VCaP (cell line): ENCODE data around the gene CASP10.
A peak's percentile ranks its signal among the peaks of the same experiment; 100 is the strongest.

ENCODE experiments used
- H3K27ac ChIP-seq: fragments of 450-650 bp; 2 replicates; pipeline ENCODE4 v1.5.1; 2017
- TF ChIP-seq, protein P1 (sequence below): fragments of 450-650 bp; conservative IDR thresholded peaks from 2 replicates; pipeline ENCODE4 v1.5.1; 2017; ENCODE audit warnings: mild to moderate bottlenecking, moderate library complexity

CASP10 gene

DNA sequence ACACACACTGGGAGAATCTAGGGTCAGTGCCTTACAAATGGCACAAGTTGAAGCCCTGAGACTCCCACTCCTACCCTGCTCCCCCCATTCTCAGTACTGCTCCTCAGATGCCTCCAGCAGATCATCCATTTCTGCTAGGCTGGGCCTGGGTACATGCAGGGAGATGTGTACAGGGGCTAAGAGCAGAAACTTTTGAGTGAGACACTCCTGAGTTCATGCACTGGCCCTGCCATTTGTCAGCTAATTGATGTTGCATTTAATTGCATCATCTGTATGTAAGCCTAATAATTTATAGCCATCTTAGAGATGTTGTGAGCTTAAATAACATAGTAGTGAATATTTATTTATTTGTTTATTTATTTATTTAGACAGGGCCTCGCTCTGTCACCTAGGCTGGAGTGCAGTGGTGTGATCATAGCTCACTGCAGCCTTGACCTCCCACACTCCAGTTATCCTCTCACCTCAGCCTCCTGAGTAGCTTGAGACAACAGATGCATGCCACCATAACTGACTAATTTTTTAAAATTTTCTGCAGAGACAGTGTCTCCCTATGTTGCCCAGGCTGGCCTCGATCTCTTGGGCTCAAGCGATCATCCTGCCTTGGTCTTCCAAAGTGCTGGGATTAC, 72.6 kb downstream of the CASP10 start:
- TF ChIP-seq, protein P1, sequence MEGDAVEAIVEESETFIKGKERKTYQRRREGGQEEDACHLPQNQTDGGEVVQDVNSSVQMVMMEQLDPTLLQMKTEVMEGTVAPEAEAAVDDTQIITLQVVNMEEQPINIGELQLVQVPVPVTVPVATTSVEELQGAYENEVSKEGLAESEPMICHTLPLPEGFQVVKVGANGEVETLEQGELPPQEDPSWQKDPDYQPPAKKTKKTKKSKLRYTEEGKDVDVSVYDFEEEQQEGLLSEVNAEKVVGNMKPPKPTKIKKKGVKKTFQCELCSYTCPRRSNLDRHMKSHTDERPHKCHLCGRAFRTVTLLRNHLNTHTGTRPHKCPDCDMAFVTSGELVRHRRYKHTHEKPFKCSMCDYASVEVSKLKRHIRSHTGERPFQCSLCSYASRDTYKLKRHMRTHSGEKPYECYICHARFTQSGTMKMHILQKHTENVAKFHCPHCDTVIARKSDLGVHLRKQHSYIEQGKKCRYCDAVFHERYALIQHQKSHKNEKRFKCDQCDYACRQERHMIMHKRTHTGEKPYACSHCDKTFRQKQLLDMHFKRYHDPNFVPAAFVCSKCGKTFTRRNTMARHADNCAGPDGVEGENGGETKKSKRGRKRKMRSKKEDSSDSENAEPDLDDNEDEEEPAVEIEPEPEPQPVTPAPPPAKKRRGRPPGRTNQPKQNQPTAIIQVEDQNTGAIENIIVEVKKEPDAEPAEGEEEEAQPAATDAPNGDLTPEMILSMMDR: no peak
- H3K27ac ChIP-seq: no peak overlapping the region

DNA sequence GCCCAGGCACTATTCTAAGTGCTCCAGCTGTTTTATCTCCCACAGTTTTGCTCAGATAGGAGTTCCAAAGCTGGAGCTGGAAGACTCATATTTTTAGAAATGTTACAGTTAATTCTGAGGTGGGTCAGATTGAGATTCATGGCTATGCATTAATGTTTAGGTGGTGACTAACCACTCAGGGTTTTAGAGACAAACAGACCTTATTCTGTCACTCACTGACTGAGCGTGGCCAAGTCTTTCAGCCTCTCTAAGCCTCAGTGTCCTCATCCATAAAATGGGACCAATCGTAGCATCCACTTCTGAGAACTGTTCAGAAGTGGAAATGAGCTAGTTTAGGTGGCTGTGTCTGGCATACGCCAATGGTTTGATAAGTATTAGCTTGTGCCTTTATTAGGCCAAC, 73.1 kb downstream of the CASP10 start:
- TF ChIP-seq, protein P1: no peak
- no peak overlapping the region for H3K27ac ChIP-seq

DNA sequence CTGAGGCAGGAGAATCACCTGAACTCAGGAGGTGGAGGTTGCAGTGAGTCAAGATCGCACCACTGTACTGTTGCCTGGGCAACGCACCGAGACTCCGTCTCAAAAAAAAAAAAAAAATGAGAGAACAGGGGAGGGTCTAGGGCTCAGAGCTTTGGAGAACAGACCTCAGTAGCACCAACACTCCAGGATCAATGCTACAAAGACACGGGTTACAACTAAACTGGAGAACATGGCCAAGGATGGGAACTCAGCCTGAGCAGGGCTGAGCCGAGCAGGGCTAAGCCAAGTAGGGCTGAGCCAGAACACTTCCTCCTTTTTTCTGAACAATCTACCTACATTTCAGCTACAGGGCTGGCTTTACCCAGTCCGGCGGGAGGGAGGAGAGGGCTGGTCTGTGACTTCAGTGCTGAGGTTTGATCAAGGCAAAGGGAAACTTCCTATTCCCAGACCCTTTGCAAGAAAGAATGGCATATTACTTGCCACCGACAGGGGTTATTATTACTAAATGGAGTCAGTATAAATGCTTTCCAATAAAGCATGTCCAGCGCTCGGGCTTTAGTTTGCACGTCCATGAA, 74.5 kb downstream of the CASP10 start:
- peak overlapping the region; percentile 36 for H3K27ac ChIP-seq
- TF ChIP-seq, protein P1: no peak

DNA sequence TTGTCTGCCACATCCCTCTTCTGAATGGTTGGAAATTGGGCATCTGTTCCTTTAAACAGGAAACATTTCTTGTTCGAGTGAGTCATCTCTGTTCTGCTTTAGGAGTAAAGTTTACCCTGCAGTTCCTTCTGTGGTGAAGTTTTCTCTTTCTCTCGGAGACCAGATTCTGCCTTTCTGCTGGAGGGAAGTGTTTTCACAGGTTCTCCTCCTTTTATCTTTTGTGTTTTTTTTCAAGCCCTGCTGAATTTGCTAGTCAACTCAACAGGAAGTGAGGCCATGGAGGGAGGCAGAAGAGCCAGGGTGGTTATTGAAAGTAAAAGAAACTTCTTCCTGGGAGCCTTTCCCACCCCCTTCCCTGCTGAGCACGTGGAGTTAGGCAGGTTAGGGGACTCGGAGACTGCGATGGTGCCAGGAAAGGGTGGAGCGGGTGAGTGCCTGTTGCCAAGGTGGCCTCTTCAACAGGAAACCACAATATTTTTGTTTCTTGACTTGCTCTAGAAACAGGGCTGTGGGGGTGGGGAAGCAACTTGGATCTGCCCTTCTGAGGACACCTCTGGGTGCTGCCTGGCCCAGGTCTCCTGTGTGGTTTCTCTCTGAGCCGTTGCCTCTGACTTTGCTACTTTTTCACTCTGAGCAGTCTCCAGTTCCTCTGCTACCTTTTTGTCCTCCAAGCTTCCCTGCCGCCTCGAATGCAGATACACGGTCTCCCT, 75.2 kb downstream of the CASP10 start:
- TF ChIP-seq, protein P1: no peak
- peak overlapping the region; percentile 36 for H3K27ac ChIP-seq

DNA sequence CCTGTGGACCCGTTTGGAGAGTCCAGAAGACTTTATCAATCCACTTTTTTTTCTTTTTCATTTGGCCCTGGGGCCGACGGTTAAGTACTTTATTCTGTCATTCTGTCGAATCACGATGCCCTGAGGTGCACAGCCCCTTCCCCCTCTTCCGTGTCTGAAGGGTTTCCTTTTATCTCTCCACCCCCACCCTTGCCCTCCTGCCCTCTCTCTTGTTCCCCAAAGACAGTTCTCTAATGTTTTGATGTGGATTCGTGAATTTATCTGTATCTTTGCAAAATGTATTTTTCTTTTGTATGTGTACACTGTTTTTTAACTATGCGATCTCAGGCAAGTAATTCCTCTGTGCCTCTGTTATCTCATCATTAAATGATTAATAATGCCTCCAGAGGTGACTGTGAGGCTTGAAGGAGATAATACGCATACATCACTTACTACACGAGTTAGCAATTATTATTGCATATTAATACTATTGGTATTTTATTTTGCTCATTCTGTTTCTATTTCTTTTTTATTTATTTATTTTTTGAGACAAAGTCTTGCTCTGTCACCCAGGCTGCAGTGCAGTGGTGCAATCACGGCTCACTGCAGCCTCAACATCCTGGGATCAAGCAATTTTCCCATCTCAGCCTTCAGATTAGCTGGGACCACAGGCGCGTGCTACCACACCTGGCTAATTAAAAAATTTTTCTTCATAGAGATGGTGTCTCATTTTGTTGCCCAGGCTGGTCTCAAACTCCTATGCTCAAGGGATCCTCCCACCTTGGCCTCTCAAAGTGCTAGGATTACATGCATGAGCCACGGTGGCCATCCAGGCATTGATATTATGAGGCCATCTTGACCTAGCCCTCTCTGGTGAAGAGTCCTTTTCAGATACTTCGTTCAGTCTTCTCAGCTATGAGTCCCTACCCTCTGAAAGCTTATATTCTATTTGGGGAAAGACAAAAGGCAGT, 76.0 kb downstream of the CASP10 start:
- peak overlapping the region; percentile 36 for H3K27ac ChIP-seq
- TF ChIP-seq, protein P1: no peak

DNA sequence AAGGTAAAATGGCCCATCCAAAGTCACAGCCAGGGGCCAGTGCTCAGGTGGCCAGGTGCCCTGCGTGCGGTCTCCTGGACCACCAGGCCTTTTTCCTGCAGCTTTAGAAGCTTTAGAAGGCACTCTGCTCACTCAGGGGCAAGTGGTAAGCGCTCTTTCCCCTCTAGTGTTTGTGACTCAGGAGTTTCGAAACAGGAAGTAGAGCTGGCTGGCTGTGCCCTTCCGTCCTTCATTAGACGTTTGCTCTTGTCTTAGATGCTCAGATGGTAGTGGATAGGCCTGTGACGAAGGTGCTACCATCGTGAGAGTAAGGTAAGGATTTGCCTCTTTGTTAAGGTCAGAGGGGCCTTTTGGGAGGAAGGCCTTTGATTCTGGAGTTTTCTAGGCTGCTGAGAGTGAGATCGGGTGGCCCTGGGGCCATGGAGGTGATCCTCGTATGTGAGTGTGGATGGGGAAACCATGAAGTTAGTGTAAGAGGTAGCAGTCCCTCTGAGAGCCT, 77.4 kb downstream of the CASP10 start, which contains the start of gene CASP8:
Gene CASP8 (plus strand): TSS at position 235 of the 499 bp plus-strand sequence. CDS start 5,951 bp downstream, outside the sequence.
- TF ChIP-seq, protein P1: no peak
- H3K27ac ChIP-seq: no peak within 1 kb of the TSS
